ENCODE measurements around the gene FRMPD2.
"Not testable (repeated sequence)": the region's sequence is repeated elsewhere in the genome, so short reads cannot be mapped to it uniquely, and the experiment has no call there.

FRMPD2 gene

GRCh38 chr10:48221031-48221430 lies 53.5 kb downstream of the FRMPD2 start:
- H3K4me3 Mint-ChIP-seq, H3K36me3 Mint-ChIP-seq, CTCF ChIA-PET, H3K9me3 Mint-ChIP-seq, DNase-seq, H3K27ac Mint-ChIP-seq, H3K4me1 Mint-ChIP-seq: not testable (repeated sequence)
- H3K27me3 Mint-ChIP-seq, result peaks cover 15% of the 10 kb centered on the region

GRCh38 chr10:48219194-48219593 lies 55.3 kb downstream of the FRMPD2 start:
- Mint-ChIP-seq H3K4me1 (no peaks in the 10 kb centered on the region), H3K27ac (no peak overlapping the region), H3K27me3 (peaks cover 14% of the 10 kb centered on the region), H3K9me3 (peaks cover 2% of the 10 kb centered on the region), H3K4me3 (no peak overlapping the region), H3K36me3 (no peaks in the 10 kb centered on the region)
- CTCF ChIA-PET, result interaction anchor here (1.0 kb wide), 1 partner anchor 71 kb away, joined by 3 read pairs; no protein-coding TSS in a partner anchor
- DNase-seq, result no peak

- no peak for DNase-seq
- no peak overlapping the region for H3K4me3 Mint-ChIP-seq
- no peaks in the 10 kb centered on the region for H3K4me1 Mint-ChIP-seq
- peaks cover 10% of the 10 kb centered on the region for H3K27me3 Mint-ChIP-seq
- H3K36me3 Mint-ChIP-seq, result no peaks in the 10 kb centered on the region
- H3K9me3 Mint-ChIP-seq, result peaks cover 2% of the 10 kb centered on the region
- no peak overlapping the region for H3K27ac Mint-ChIP-seq
- CTCF ChIA-PET, result interaction anchor here (1.3 kb wide), 1 partner anchor 42 kb away, joined by 4 read pairs; no protein-coding TSS in a partner anchor
Observed at GRCh38 chr10:48216744-48217143, 57.8 kb downstream of the FRMPD2 start.

GRCh38 chr10:48216204-48216505 lies 58.3 kb downstream of the FRMPD2 start:
- no peak overlapping the region for H3K27ac Mint-ChIP-seq

GRCh38 chr10:48215486-48216203 lies 58.9 kb downstream of the FRMPD2 start:
- DNase-seq, result peak; percentile 66
- Mint-ChIP-seq H3K27ac (no peak overlapping the region), H3K27me3 (peaks cover 10% of the 10 kb centered on the region), H3K4me3 (no peak overlapping the region), H3K9me3 (peaks cover 2% of the 10 kb centered on the region), H3K4me1 (no peaks in the 10 kb centered on the region), H3K36me3 (no peaks in the 10 kb centered on the region)
- CTCF ChIA-PET, result interaction anchor here (0.8 to 1.2 kb wide), 4 partner anchors 10 to 441 kb away, joined by 3 to 4 read pairs (median 4); no protein-coding TSS in a partner anchor

More at GRCh38 chr10:48216204-48216505, 58.3 kb downstream of the FRMPD2 start:
- Mint-ChIP-seq H3K9me3 (peaks cover 2% of the 10 kb centered on the region), H3K4me3 (no peak overlapping the region), H3K36me3 (no peaks in the 10 kb centered on the region), H3K27me3 (peaks cover 10% of the 10 kb centered on the region), H3K4me1 (no peaks in the 10 kb centered on the region)
- DNase-seq, result no peak
- CTCF ChIA-PET, result interaction anchor here (1.3 kb wide), 1 partner anchor 43 kb away, joined by 4 read pairs; no protein-coding TSS in a partner anchor

- Mint-ChIP-seq H3K4me1 (no peaks in the 10 kb centered on the region), H3K4me3 (no peak overlapping the region), H3K36me3 (no peaks in the 10 kb centered on the region), H3K27ac (no peak overlapping the region), H3K27me3 (peaks cover 10% of the 10 kb centered on the region), H3K9me3 (peaks cover 2% of the 10 kb centered on the region)
- DNase-seq, result no peak
- CTCF ChIA-PET, result interaction anchor here (0.8 to 1.2 kb wide), 4 partner anchors 9 to 442 kb away, joined by 3 to 4 read pairs (median 4); no protein-coding TSS in a partner anchor
Observed at GRCh38 chr10:48214716-48215485, 59.6 kb downstream of the FRMPD2 start.

- Mint-ChIP-seq H3K9me3 (peaks cover 2% of the 10 kb centered on the region), H3K4me3 (no peak overlapping the region), H3K27ac (no peak overlapping the region), H3K27me3 (peaks cover 10% of the 10 kb centered on the region), H3K36me3 (no peaks in the 10 kb centered on the region), H3K4me1 (no peaks in the 10 kb centered on the region)
- DNase-seq, result no peak
- CTCF ChIA-PET, result no interaction called here
Observed at GRCh38 chr10:48213047-48213446, 61.4 kb downstream of the FRMPD2 start.

GRCh38 chr10:48211777-48212176 lies 62.7 kb downstream of the FRMPD2 start:
- H3K27me3 Mint-ChIP-seq, result peaks cover 15% of the 10 kb centered on the region
- CTCF ChIA-PET, result no interaction called here
- H3K4me3 Mint-ChIP-seq, result no peak overlapping the region

GRCh38 chr10:48210966-48211365 lies 63.5 kb downstream of the FRMPD2 start:
- DNase-seq, result no peak
- peaks cover 15% of the 10 kb centered on the region for H3K27me3 Mint-ChIP-seq
- no peak overlapping the region for H3K4me3 Mint-ChIP-seq
- CTCF ChIA-PET, result no interaction called here
- no peak overlapping the region for H3K27ac Mint-ChIP-seq
- H3K4me1 Mint-ChIP-seq, result no peaks in the 10 kb centered on the region
- H3K36me3 Mint-ChIP-seq, result no peaks in the 10 kb centered on the region
- H3K9me3 Mint-ChIP-seq, result peaks cover 2% of the 10 kb centered on the region

More at GRCh38 chr10:48211777-48212176, 62.7 kb downstream of the FRMPD2 start:
- Mint-ChIP-seq H3K27ac (no peak overlapping the region), H3K36me3 (no peaks in the 10 kb centered on the region), H3K9me3 (peaks cover 2% of the 10 kb centered on the region), H3K4me1 (no peaks in the 10 kb centered on the region)
- DNase-seq, result no peak

- DNase-seq, result no peak
- no peak overlapping the region for H3K4me3 Mint-ChIP-seq
- H3K4me1 Mint-ChIP-seq, result no peaks in the 10 kb centered on the region
- H3K36me3 Mint-ChIP-seq, result no peaks in the 10 kb centered on the region
- no peak overlapping the region for H3K27ac Mint-ChIP-seq
- peaks cover 12% of the 10 kb centered on the region for H3K27me3 Mint-ChIP-seq
- no peaks in the 10 kb centered on the region for H3K9me3 Mint-ChIP-seq
- CTCF ChIA-PET, result no interaction called here
Observed at GRCh38 chr10:48210391-48210790, 64.1 kb downstream of the FRMPD2 start.

GRCh38 chr10:48209241-48209640 lies 65.3 kb downstream of the FRMPD2 start:
- Mint-ChIP-seq H3K36me3 (no peaks in the 10 kb centered on the region), H3K27ac (no peak overlapping the region), H3K4me1 (no peaks in the 10 kb centered on the region), H3K27me3 (peaks cover 11% of the 10 kb centered on the region), H3K4me3 (no peak overlapping the region), H3K9me3 (no peaks in the 10 kb centered on the region)
- DNase-seq, result no peak
- CTCF ChIA-PET, result interaction anchor here (0.6 kb wide), 1 partner anchor 1187 kb away, joined by 3 read pairs; no protein-coding TSS in a partner anchor

- Mint-ChIP-seq H3K36me3 (no peaks in the 10 kb centered on the region), H3K4me3 (no peak overlapping the region), H3K9me3 (no peaks in the 10 kb centered on the region), H3K27ac (no peak overlapping the region), H3K4me1 (no peaks in the 10 kb centered on the region), H3K27me3 (peaks cover 9% of the 10 kb centered on the region)
- CTCF ChIA-PET, result no interaction called here
- DNase-seq, result no peak
Observed at GRCh38 chr10:48207853-48208252, 66.6 kb downstream of the FRMPD2 start.

- no peak for DNase-seq
- Mint-ChIP-seq H3K27me3 (peaks cover 5% of the 10 kb centered on the region), H3K4me1 (no peaks in the 10 kb centered on the region), H3K9me3 (no peaks in the 10 kb centered on the region), H3K27ac (no peak overlapping the region), H3K4me3 (no peak overlapping the region), H3K36me3 (no peaks in the 10 kb centered on the region)
- CTCF ChIA-PET, result interaction anchor here (1.1 kb wide), 1 partner anchor 8 kb away, joined by 4 read pairs; no protein-coding TSS in a partner anchor
Observed at GRCh38 chr10:48206482-48207250, 67.8 kb downstream of the FRMPD2 start.

GRCh38 chr10:48205918-48206317 lies 68.6 kb downstream of the FRMPD2 start:
- no peak for DNase-seq
- Mint-ChIP-seq H3K4me1 (no peaks in the 10 kb centered on the region), H3K9me3 (no peaks in the 10 kb centered on the region), H3K27me3 (peaks cover 8% of the 10 kb centered on the region), H3K27ac (no peak overlapping the region), H3K4me3 (no peak overlapping the region), H3K36me3 (no peaks in the 10 kb centered on the region)
- CTCF ChIA-PET, result interaction anchor here (1.1 kb wide), 1 partner anchor 9 kb away, joined by 4 read pairs; no protein-coding TSS in a partner anchor

Data from activated naive CD4-positive, alpha-beta T cell treated with anti-CD3 and anti-CD28 coated beads, Interleukin-2, amount 10 ng/mL, durations not matched to agents 7 days and 5 days (primary cell).